HG02885 (cell line): ENCODE data around the gene ADSS1.

Experiments used
- ATAC-seq: cut with Tn5 transposase; IDR thresholded peaks from one replicate; pipeline ENCODE4 v1.9.1; 2021; ENCODE audit warnings: mild to moderate bottlenecking; ENCODE audit not compliant: unreplicated experiment, poor library complexity

ADSS1 gene

GRCh38 chr14:104712881-104713734, 10.9 kb upstream of the ADSS1 start:
- ATAC-seq, result no peak

GRCh38 chr14:104714066-104714465, 10.0 kb upstream of the ADSS1 start:
- ATAC-seq, result no peak

- no peak for ATAC-seq
Observed at GRCh38 chr14:104714681-104715080, 9.3 kb upstream of the ADSS1 start.

GRCh38 chr14:104715416-104715815, 8.6 kb upstream of the ADSS1 start:
- no peak for ATAC-seq

- no peak for ATAC-seq
Observed at GRCh38 chr14:104715871-104716270, 8.2 kb upstream of the ADSS1 start.

- ATAC-seq, result no peak
Observed at GRCh38 chr14:104717137-104717536, 6.9 kb upstream of the ADSS1 start.

GRCh38 chr14:104717646-104718045, 6.4 kb upstream of the ADSS1 start:
- no peak for ATAC-seq

GRCh38 chr14:104718147-104718546, 5.9 kb upstream of the ADSS1 start:
- ATAC-seq, result no peak

GRCh38 chr14:104718871-104719270, 5.2 kb upstream of the ADSS1 start:
- ATAC-seq, result no peak

GRCh38 chr14:104719343-104719742, 4.7 kb upstream of the ADSS1 start:
- no peak for ATAC-seq

GRCh38 chr14:104721505-104722431, 2.3 kb upstream of the ADSS1 start:
- ATAC-seq, result no peak

- ATAC-seq, result no peak
Observed at GRCh38 chr14:104722938-104723650, 935 bp upstream of the ADSS1 start.

- peak; percentile 6 for ATAC-seq
Observed at GRCh38 chr14:104724407-104724980, 465 bp downstream of the ADSS1 start.

- ATAC-seq, result no peak
Observed at GRCh38 chr14:104724981-104725771, 1.1 kb downstream of the ADSS1 start.

GRCh38 chr14:104725772-104726548, 1.9 kb downstream of the ADSS1 start:
- ATAC-seq, result no peak

- ATAC-seq, result no peak
Observed at GRCh38 chr14:104726600-104727451, 2.8 kb downstream of the ADSS1 start.

GRCh38 chr14:104728631-104729030, 4.6 kb downstream of the ADSS1 start:
- ATAC-seq, result no peak
